Activated CD4-positive, alpha-beta T cell treated with anti-CD3 and anti-CD28 coated beads for 24 hours (primary cell): ENCODE results near the gene HK2.

Source experiments
- DNase-seq, 2 donors: peaks; one replicate each; pipeline ENCODE4 v3.0.0-alpha.2; 2020; ENCODE audit warnings: low read depth in 2 of 2

Gene HK2

DNA sequence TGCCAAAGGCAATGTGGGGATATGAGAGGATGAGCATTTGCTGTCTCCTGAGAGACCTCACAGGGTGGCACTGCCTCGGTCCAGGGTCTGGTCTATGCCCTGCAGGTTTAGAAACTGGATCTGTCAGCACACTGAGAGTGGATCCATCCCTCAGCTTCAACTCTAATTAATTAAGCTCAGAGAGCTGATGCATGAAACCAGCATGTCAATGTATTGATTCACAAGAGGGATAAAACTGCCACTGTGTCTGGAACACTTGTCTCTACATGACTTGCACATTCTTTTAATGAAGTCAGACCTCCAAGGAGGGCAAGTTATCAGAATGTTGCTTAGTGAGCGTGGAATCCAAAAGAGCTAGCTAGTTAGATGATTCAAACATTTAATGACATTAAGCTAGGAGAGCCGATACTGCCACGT is 102.1 kb downstream of the HK2 start:
- no peak for DNase-seq

DNA sequence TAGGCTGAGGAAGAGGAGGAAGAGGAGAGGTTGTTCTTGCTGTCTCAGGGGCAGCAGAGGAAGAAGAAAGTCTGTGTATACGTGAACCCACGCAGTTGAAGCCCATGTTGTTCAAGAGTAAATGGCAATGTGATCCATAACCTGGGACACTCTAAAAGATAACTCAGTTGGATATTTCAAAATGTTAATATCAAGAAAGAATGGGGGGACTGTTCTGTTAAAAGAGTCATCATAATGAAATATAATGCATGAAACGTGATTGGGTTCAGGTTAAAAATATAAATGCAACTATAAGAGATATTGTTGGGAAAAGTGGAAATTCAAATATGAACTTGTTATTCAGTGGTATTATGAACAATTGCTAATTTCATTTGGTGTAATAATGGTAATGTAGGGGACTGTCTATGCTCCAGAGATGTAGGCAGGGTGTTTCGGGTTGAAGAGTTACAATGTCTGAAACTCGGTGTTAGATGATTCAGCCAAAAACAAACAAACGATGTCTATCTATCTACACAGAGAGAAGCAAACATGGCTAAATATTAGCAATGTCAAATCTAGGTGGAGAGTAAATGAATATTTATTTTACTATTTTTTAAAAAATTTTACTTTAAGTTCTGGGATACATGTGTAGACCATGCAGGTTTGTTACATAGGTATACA is 103.4 kb downstream of the HK2 start:
- no peak for DNase-seq

DNA sequence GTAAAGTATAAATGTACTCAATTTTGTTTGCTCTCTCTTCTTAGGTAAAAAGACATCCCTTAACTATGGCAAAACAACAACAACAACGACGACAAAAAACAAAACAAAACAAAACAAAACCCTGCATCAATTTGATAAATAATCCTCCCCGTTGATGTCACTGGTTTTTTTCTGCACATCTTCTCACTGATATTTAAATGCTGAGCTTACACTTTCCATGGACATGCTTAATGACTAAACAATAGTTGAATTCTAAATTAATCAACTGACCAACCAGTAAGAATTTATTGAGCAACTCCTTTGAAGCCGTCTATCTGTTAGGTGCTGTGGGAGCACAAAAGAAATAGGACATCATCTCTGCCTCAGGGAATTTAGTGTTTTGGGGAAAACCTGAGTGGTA is 104.3 kb downstream of the HK2 start:
- DNase-seq, result no peak

GRCh38 chr2:74939919-74940812 is 106.2 kb downstream of the HK2 start:
- DNase-seq, result no peak

- no peak for DNase-seq
These were observed 107.4 kb downstream of the HK2 start for GRCh38 chr2:74941284-74941683.

DNA sequence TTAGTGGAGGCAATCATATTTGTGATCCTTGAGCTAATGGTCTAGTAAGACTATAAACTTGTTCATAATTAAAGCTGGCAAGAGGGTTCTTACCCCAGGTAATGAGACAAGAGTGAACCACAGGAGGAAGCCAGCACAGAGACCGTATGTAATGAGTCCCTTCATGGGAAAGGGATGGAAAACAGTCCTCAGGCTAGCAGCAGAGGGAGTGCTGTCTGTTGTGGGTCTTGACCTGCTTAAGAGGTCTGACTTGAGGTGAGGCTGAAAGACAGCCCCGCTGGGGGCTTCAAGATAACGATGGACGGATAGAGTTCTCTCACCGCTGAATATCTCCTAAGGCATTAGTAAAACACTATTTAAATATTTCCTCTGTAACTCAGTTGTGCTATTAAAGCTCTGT is 108.3 kb downstream of the HK2 start:
- no peak for DNase-seq
